ENCODE data around the gene VAT1L.

The VAT1L gene

DNA sequence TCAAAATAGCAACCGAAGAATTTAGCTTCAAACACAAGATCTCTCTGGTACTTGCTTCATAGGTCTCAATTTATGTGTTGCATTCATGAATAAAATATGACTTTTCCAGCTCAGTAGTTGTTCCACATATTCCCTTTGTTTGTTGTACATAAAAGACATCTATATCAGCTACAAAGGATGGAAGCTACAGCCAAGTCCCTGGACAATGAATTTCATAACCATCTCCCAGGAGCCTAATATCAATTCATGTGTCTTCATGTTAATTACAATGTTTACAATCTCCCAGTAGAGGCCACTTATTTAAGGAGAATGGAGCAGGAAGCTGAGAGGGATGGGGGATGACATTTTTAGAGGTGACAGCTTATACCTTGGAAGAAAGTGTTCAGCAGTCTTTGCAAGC, 237.3 kb downstream of the VAT1L start:
- TF ChIP-seq, protein P1, sequence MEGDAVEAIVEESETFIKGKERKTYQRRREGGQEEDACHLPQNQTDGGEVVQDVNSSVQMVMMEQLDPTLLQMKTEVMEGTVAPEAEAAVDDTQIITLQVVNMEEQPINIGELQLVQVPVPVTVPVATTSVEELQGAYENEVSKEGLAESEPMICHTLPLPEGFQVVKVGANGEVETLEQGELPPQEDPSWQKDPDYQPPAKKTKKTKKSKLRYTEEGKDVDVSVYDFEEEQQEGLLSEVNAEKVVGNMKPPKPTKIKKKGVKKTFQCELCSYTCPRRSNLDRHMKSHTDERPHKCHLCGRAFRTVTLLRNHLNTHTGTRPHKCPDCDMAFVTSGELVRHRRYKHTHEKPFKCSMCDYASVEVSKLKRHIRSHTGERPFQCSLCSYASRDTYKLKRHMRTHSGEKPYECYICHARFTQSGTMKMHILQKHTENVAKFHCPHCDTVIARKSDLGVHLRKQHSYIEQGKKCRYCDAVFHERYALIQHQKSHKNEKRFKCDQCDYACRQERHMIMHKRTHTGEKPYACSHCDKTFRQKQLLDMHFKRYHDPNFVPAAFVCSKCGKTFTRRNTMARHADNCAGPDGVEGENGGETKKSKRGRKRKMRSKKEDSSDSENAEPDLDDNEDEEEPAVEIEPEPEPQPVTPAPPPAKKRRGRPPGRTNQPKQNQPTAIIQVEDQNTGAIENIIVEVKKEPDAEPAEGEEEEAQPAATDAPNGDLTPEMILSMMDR (IDR thresholded peaks at IDR 0.05; ENCODE audit: low read length, missing control alignments): no peak
- H3K4me3 ChIP-seq (replicated peaks; ENCODE audit: low read depth, low read length): no peak overlapping the region
- DNase-seq (ENCODE audit: low read depth): no peak

DNA sequence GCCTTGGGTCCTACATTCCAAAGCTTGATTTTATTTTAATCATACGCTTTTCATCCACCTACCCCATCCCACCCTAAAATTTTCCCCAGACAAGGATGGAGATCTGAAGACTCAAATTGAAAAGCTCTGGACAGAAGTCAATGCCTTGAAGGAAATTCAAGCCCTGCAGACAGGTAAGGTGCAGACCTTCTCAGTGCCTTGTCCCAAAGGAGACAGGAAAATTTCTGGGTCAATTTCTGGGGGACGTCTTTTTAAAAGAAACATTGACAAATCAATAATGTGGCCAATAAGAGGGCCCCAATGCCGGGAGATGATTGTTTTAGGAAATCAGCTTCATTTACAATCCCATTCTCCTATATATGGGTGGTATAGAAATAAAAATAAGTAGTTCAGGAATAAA, 239.7 kb downstream of the VAT1L start:
- TF ChIP-seq, protein P1 (IDR thresholded peaks at IDR 0.05; ENCODE audit: low read length, missing control alignments): no peak
- H3K4me3 ChIP-seq (replicated peaks; ENCODE audit: low read depth, low read length): no peak overlapping the region
- no peak for DNase-seq (ENCODE audit: low read depth)

All from fibroblast of pulmonary artery (primary cell).